ENCODE data around the gene GMDS. TPM values are rescaled to one million over a fixed set of nuclear protein-coding genes. Genes with fewer than 3 reads are reported as not detected.

The GMDS gene
- total and polyA plus RNA-seq, 2 of the 8 experiments (the other 6 are each of a cell fraction or from before 2014, with no cell fraction given), result 16.8 to 50.0 TPM

DNA sequence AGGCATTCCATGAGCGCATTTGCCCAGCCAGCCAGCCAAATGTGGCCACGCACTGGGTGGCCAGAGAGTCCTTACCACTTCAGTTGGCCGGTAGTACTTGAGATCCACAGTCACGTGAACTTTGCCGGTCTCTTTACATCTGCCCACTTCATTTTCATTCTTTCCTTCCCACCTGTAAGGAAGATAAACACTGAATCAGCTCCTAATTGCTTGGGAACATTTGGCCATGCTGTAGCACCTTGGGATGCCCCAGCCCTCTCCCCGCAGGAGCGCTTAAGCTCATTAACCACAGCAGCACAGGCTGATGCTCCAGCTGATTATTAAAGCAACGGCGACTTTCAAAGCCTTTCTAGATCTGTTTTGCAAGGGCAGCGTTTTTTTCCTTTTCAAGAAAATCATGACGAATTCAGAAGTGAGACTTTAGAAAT is 519.0 kb downstream of the GMDS start:
- no peak overlapping the region for H3K14ac ChIP-seq (ENCODE audit: insufficient read length)
- H3K23ac ChIP-seq (ENCODE audit: insufficient read length), result no peak overlapping the region
- H3K18ac ChIP-seq (ENCODE audit: extremely low read depth, low read length), result no peak overlapping the region
- H2BK5ac ChIP-seq (ENCODE audit: low read depth, low read length), result no peak overlapping the region
- H3K9me3 ChIP-seq (ENCODE audit: insufficient read depth in 2 of 2, low read depth in 1 of 2, low read length in 1 of 2), result no peaks in the 10 kb centered on the region
- H3K27me3 ChIP-seq (replicated peaks in 1 of 4; ENCODE audit: control insufficient read depth in 3 of 4, extremely low read depth in 1 of 4, insufficient read depth in 3 of 4, low read length in 3 of 4), result no peaks in the 10 kb centered on the region
- no peak overlapping the region for H4K5ac ChIP-seq (ENCODE audit: insufficient read length, low read depth, low read length)
- no peak overlapping the region for H4K91ac ChIP-seq (replicated peaks; ENCODE audit: insufficient read length, low read length)
- H4K20me1 ChIP-seq (replicated peaks in 1 of 2; ENCODE audit: control insufficient read depth in 1 of 2, insufficient read depth in 2 of 2, low read length in 2 of 2), result no peaks in the 10 kb centered on the region
- H3K4me3 ChIP-seq (ENCODE audit: extremely low read depth in 1 of 4, insufficient read depth in 2 of 4, low read depth in 3 of 4, low read length in 4 of 4), result no peak overlapping the region
- H3K9ac ChIP-seq (replicated peaks in 1 of 4; ENCODE audit: extremely low read depth in 1 of 4, low read depth in 3 of 4, low read length in 3 of 4), result no peak overlapping the region
- H2BK120ac ChIP-seq (replicated peaks; ENCODE audit: low read depth, low read length), result no peak overlapping the region
- H3K4ac ChIP-seq (replicated peaks; ENCODE audit: insufficient read length, low read depth, low read length), result no peak overlapping the region
- 82% methylated on average over 11 of the region's 11 CpGs; no CpG with 5 or more reads in 1 of the 2 experiments for WGBS, 2 experiments (ENCODE audit: extremely low coverage in 1 of 2, insufficient coverage in 1 of 2, insufficient read length in 1 of 2, insufficient replicate concordance in 2 of 2, low coverage in 1 of 2, low lambda C conversion rate in 2 of 2, missing lambda C conversion rate in 1 of 2)
- peaks cover 3 to 14% (median 5%) of the 10 kb centered on the region in 4 experiments; a peak in 5 of 7 replicates for H3K4me1 ChIP-seq (replicated peaks in 1 of 4; ENCODE audit: control insufficient read depth in 3 of 4, insufficient read depth in 4 of 4, low read length in 3 of 4)
- H3K27ac ChIP-seq (ENCODE audit: low read depth, low read length), result no peak overlapping the region
- H3K79me1 ChIP-seq (ENCODE audit: low read depth, low read length), result no peaks in the 10 kb centered on the region; the same call in 1 of the 2 replicates
- ChIA-PET POLR2A (ENCODE audit: partially characterized antibody) (no interaction called here), CTCF (ENCODE audit: partially characterized antibody) (interaction anchor here (0.9 to 2.4 kb wide), 2 partner anchors 30 to 39 kb away, joined by 4 read pairs; no protein-coding TSS in a partner anchor)
- H3K4me2 ChIP-seq (ENCODE audit: insufficient read depth in 1 of 2, low read depth in 2 of 2, low read length in 2 of 2), result no peak overlapping the region
- no peaks in the 10 kb centered on the region for H3K36me3 ChIP-seq (ENCODE audit: control insufficient read depth in 2 of 4, insufficient read depth in 4 of 4, low read length in 3 of 4)
- no peak overlapping the region for H2AFZ ChIP-seq (ENCODE audit: low read length)
- DNase-seq (ENCODE audit: low read depth in 1 of 2, low spot score in 2 of 2), result no peak
- no peak overlapping the region for H2AK5ac ChIP-seq (ENCODE audit: low read depth, low read length)
- no peak overlapping the region for H2BK15ac ChIP-seq (ENCODE audit: low read length)
- H3K56ac ChIP-seq (replicated peaks; ENCODE audit: insufficient read length, low read depth, low read length), result no peak overlapping the region
- peak; percentile 42; the same call in 1 of the 2 replicates for TF ChIP-seq MAFK (IDR thresholded peaks at IDR 0.05; ENCODE audit: low read depth, low read length)
- no peak for TF ChIP-seq TAF1 (IDR thresholded peaks at IDR 0.05; ENCODE audit: low read depth, low read length)
- H4K8ac ChIP-seq (ENCODE audit: extremely low read depth, insufficient read depth, low read length), result no peak overlapping the region
- no peak overlapping the region for H2BK20ac ChIP-seq (ENCODE audit: low read length)
- no peaks in the 10 kb centered on the region for H3K23me2 ChIP-seq (ENCODE audit: low read depth, low read length)
- H2BK12ac ChIP-seq (ENCODE audit: low read depth, low read length), result no peak overlapping the region
- no peak for FAIRE-seq
- H3K79me2 ChIP-seq (ENCODE audit: control insufficient read depth in 1 of 2, insufficient read depth in 2 of 2, low read length in 2 of 2), result no peaks in the 10 kb centered on the region
